CD4-positive, alpha-beta T cell treated with Interleukin-12 subunit alpha and Interleukin-12 subunit beta, for 1 hour (primary cell): ENCODE data around the gene SMYD4.
"Not testable (repeated sequence)": the region's sequence is repeated elsewhere in the genome, so short reads cannot be mapped to it uniquely, and the experiment has no call there.

Experiments
- DNase-seq: peaks from one replicate; pipeline ENCODE4 v3.0.0-alpha.2; 2020

SMYD4 gene

DNA sequence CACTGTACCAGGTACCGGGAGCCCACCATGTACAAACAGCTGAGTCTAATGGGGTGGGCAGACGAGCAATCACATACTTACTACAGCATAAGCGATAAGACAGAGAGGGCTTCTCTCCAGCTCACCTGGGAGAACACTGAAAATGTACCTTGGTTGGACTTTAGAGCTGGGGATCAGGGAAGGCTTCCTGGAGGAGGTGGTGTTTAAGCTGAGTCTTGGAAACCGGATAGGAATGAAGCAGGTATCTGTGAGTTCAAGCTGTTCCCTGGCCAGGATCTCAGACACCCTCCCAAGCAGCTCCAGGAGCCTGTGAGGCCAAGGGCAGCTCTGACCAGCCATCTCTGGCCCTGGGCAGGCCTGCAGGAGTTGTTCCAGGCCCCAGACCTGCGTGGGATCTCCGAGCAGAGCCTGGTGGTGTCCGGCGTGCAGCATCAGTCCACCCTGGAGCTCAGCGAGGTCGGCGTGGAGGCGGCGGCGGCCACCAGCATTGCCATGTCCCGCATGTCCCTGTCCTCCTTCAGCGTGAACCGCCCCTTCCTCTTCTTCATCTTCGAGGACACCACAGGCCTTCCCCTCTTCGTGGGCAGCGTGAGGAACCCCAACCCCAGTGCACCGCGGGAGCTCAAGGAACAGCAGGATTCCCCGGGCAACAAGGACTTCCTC is 75.8 kb downstream of the SMYD4 start:
- DNase-seq: no peak

DNA sequence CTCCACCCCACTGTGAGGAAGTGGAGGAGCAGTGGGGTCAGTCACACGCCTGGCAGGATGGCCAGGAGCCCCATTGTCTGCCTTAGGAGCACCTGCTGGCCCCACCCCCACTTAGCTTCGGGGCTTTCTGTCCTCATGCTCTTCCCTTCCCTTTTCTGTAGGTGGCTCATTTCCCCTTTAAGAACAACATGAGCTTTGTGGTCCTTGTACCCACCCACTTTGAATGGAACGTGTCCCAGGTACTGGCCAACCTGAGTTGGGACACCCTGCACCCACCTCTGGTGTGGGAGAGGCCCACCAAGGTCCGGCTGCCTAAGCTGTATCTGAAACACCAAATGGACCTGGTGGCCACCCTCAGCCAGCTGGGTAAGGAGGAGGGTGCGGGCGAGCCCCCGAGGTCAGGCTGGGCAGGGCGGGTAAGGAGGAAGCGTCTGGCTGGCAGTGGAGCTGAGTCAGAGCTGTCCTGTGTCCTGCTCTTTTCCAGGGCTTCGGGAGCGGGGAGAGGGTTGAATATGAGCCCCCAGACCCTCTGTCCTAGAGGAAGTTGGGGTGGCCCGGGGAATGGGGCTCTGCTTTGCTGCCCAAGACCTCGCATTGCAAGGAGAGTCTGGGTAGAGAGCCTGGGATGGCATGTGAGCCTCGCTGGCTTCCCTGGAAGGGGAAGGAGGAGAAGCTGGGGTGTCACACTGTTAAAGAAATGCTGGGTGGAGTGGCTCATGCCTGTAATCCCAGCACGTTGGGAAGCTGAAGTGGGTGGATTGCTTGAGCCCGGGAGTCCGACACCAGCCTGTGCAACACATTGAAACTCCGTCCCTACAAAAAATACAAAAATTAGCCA is 77.1 kb downstream of the SMYD4 start:
- DNase-seq: no peak

DNA sequence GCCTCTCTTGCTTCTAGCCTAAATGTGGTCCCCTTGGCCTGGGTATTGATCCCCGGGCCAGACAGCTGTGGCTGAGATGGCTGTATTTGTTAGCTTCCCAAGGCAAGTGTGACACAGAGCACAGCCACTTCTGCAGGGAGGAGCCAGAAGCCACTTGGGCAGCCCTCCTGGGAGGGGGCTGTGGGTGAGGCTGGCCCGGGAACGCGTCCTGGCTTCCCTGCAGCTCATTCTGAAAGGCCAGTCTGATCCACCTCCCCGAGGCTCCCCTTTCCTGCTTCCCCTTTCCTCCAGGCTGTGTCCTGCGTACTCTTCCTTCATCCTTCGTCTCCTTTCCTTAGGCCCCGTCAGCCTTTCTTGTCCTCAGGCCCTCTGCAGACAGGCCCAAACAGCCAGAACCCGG is 79.1 kb downstream of the SMYD4 start:
- DNase-seq: no peak

DNA sequence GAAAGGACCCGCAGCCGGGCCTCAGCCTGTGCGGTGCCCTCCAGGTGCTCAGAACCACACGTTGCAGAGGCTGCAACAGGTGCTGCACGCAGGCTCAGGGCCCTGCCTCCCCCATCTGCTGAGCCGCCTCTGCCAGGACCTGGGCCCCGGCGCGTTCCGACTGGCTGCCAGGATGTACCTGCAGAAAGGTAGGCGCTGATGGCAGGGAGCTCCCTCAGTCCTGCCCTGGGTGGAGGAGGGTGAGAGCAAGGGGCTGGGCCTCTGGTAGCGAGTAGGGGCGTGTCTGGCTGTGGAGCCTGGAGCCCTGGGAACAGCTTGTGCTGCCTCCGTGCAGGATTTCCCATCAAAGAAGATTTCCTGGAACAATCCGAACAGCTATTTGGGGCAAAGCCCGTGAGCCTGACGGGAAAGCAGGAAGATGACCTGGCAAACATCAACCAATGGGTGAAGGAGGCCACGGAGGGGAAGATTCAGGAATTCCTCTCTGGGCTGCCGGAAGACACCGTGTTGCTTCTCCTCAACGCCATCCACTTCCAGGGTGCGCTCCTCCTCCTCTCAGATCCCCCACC is 82.6 kb downstream of the SMYD4 start:
- DNase-seq: no peak

- no peak for DNase-seq
These were observed 84.1 kb downstream of the SMYD4 start for GRCh38 chr17:1745513-1746020.

DNA sequence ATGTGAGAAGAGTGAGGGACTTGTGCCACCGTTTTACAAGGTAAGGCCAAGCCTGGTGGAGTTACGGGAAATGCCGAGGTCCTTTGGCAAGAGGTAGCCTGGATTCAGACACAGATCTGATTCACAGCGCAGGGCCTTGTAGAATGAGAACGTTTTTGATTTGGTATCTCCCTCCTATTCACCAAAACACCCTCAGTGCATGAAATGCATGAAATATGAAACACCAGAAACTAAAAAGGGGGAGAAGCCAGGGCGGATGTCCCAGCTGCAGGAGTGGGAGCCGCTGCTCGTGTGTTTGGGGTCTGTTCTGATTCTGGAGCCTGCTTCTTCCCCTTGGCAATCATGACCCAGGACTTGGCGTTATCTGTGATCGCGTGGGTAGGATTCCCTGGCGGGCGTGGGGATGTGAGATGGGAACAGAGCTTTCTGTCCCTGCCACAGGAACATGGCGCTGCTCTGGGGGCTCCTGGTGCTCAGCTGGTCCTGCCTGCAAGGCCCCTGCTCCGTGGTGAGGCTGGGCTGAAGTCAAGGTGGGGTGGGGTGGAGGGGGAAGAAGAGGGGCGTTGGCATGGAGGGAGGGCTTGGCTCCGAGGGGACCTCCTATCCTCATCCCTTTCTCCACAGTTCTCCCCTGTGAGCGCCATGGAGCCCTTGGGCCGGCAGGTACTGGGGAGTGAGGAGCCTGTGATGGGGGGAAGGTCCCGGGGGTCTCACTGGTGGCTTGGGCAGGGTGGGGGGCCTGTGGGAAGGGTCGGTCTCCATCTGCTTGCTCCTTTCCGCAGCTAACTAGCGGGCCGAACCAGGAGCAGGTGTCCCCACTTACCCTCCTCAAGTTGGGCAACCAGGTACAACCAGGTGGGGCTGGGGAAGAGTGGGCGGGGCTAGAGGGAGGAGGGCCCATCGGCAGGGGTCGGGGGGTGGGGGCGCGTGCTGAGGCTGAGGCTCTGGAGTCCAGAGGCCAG is 84.9 kb downstream of the SMYD4 start:
- DNase-seq: no peak

- no peak for DNase-seq
These were observed 86.6 kb downstream of the SMYD4 start for GRCh38 chr17:1743088-1743439.

DNA sequence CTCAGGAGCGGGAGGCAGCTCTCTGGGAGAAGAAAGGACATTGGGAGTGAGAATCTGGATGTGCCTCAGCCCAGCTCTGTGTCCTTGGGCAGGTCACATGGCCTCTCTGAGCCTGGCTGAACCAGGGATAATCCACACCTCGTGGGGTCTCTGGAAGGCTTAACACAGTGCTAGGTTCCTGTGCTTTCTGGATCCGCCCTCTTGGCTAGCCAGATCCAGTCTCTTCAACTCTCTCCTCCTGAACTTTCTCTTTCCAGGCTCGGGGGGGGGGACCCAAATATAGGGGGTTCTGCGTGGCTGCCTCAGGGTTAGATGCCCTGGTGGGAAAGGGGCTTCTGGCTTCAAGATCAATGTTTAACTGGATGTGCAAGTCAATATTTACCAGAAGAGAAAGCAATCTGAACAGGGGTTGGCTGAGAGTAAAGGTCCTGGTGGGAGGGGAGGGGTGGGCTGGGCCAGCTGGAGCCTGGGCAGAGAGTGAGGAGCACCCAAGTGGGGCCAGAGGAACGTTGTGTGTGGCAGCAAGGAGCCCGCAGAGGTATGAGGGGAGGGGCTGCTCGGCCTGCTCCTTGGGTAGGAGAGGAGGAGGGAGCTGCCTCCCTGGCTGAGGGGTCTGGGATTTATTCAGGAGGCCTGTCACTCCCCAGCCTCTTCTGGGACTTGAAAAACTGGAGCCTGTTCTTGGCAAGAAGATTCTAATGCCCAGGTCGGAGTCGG is 87.2 kb downstream of the SMYD4 start, which contains the start of gene SERPINF2:
Gene SERPINF2, plus strand, starts transcription at position 501 of the 717 bp plus-strand sequence. CDS start 2,125 bp downstream, outside the sequence.
- no peak for DNase-seq

- not testable (repeated sequence) for DNase-seq
These were observed 87.8 kb downstream of the SMYD4 start for GRCh38 chr17:1741899-1742298.

DNA sequence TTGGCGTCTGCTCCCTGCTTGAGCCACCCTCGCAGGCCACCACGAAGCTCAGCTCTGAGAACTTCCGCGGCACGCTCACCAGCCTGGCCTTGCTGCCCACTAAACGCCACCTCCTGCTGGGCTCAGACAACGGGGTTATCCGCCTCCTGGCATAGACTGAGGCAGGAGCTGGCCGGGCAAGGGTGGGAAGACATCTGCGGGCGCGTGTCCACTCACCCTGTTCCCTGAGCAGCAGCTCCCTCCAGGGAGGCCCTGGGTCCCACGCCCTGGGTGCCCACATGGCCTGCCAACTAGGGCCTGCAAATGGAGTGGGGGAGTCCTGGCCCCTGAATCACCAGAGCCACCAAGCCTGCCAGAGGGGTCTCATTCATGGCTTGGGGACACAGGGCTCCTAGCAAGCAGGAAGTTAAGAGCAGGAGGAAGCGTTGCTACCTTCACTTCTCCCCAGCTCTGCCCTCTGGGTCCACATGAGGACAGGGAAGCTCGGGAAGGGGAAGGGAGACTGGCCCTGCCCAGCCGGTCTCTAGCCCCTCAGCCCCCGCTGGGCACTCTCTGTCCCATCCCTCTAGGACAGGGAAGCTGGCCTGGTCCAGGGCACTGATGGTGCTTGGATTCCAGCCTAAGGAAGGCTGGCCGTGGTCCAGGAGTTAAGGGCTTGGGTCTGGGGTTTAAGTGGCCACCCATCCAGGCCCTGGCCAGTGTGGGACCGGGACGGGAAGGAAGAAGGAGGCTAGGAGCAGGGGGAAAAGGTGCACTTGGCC is 92.0 kb downstream of the SMYD4 start:
- DNase-seq: no peak

DNA sequence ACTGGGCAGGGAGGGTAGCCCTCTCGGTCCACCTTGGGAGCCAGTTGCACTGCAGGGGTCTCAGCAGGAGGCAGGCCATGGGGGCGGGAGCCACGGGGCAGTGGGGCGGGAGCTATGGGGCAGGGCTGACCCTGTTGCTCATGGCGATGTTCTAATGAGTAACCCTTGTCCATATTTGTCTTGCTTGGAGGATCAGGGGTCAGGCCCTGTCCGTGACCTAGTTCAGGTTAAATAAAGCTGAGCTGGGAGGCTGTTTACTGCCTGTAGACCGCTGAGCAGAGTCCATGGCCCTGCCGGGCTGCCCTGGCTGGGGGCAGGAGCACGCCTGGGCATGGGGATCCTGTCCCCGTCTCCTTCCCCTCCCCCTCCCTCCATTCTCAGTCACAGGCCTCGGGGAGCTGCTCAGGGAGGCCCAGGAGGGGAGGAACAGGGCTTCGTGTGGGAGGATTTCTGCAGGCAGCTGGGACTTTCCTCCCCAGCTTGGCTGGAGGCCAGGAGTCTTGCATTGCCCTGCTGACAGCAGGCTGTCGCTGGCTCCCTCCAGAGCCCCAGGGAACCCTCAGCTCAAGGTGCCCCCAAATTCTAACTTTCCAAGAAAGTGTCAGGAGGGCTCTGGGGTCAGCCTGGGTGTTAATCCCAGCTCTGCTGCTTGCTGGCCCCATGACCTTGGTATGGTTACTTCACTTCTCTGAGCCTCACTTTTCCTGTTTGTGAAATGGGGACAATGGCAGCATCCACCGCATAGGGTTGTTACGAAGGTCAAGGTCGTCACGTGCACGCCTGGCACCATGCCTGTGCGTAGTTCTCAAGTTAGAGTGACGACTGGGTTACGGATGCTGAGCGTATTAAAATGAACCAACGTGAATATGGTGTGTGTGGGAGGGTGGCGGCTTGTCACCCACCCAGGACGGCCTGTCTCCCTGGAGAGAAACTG is 93.1 kb downstream of the SMYD4 start:
- no peak for DNase-seq

- DNase-seq: no peak
These were observed 93.8 kb downstream of the SMYD4 start for GRCh38 chr17:1735834-1736347.

GRCh38 chr17:1735418-1735817 is 94.3 kb downstream of the SMYD4 start:
- DNase-seq: no peak

- no peak for DNase-seq
These were observed 95.9 kb downstream of the SMYD4 start for GRCh38 chr17:1733759-1734158.

DNA sequence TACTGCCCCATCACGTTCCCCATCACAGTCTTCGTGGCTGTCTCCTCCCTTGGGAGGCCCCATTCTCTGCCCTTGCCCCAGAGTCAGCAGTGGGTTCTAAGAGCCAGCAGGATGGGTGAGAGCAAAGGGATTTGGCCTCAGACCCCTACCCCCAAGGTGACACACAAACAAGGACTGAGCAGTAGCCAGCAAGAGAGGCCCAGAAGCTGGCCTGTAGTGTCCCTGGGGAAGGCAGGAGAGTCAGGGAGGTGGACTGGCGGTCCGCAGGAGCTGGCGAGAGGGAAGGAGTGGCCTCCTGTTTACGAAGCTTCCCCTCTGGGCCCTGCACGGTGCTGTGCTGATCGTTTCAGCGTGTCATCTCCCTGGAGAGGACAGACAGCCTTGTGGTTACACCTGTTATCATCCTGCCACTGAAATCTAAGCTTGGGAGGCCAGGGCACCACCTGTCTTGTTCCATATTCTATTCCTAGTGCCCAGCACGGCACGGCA is 96.8 kb downstream of the SMYD4 start:
- no peak for DNase-seq

GRCh38 chr17:1732241-1732832 is 97.4 kb downstream of the SMYD4 start:
- no peak for DNase-seq

- DNase-seq: no peak
These were observed 98.6 kb downstream of the SMYD4 start for GRCh38 chr17:1731194-1731506.

DNA sequence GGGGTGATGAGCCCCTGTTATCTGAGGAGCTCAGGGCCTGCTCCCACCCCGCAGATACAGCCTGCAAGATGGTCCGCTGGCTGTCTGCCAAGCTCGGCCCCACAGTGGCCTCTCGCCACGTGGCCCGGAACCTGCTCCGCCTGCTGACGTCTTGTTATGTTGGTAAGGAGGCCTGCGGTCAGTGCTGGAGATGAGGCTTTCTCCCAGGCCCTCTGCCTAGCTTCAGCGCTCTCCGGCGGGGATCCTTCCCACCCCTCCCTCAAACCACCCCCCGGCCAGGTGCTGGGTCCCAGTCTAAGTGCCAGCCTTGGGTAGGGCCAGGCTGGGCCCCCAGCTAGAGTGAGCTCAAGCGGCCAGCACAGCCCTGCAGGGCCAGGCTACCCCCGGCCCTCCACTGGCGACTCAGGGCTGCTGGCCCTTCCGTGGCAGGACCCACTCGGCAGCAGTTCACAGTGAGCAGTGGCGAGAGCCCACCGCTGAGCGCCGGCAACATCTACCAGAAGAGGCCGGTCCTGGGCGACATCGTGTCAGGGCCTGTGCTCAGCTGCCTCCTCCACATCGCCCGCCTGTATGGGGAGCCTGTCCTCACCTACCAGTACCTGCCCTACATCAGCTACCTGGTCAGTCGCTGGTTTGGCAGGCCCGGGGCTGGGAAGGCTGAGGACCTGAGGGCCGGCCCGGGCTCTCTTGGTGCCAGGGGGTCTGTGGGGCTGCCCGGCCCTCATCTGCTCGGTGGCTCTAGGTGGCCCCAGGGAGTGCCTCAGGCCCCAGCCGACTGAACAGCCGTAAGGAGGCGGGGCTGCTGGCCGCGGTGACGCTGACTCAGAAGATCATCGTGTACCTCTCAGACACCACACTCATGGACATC is 99.1 kb downstream of the SMYD4 start:
- no peak for DNase-seq
